ENCODE data around the gene CCDC51. TPM values are rescaled to one million over a fixed set of nuclear protein-coding genes. Genes with fewer than 3 reads are reported as not detected.

CCDC51 gene
- total and polyA plus RNA-seq, 2 of the 13 experiments (the other 11 are each of a cell fraction or from before 2014, with no cell fraction given) = 18.1 to 29.4 TPM

- TF ChIP-seq ZNF382 (CRISPR knock-in tag; IDR thresholded peaks at IDR 0.05; ENCODE audit: borderline replicate concordance) = no peak
- TF ChIP-seq ISX (CRISPR knock-in tag; conservative IDR thresholded peaks at IDR 0.05) = no peak
- no peak for TF ChIP-seq TBP (CRISPR knock-in tag; IDR thresholded peaks at IDR 0.05)
- TF ChIP-seq REST (IDR thresholded peaks at IDR 0.05; ENCODE audit: borderline replicate concordance in 1 of 2, low read depth in 1 of 2, low read length in 2 of 2) = no peak
- TF ChIP-seq NONO (IDR thresholded peaks at IDR 0.05) = no peak
- TF ChIP-seq NONO (CRISPR knock-in tag; conservative IDR thresholded peaks at IDR 0.05) = peak; percentile 67; the same call in 1 of the 2 replicates
- no peak for TF ChIP-seq MTA3 (CRISPR knock-in tag; IDR thresholded peaks at IDR 0.05)
- TF ChIP-seq ZNF362 (CRISPR knock-in tag; IDR thresholded peaks at IDR 0.05; ENCODE audit: borderline replicate concordance) = no peak
- TF ChIP-seq BRD4 (CRISPR knock-in tag; IDR thresholded peaks at IDR 0.05) = no peak
- no peak for TF ChIP-seq ZNF589 (CRISPR knock-in tag; conservative IDR thresholded peaks at IDR 0.05)
- TF ChIP-seq ZNF230 (CRISPR knock-in tag; IDR thresholded peaks at IDR 0.05) = peak; percentile 53; the same call in 1 of the 2 replicates
- no peak for TF ChIP-seq ZNF441 (CRISPR knock-in tag; IDR thresholded peaks at IDR 0.05; ENCODE audit: borderline replicate concordance)
- TF ChIP-seq ZNF710 (CRISPR knock-in tag; IDR thresholded peaks at IDR 0.05; ENCODE audit: borderline replicate concordance) = no peak
- no peak for TF ChIP-seq ZNF564 (CRISPR knock-in tag; IDR thresholded peaks at IDR 0.05)
- no peak for TF ChIP-seq ZNF276 (CRISPR knock-in tag; IDR thresholded peaks at IDR 0.05; ENCODE audit: low read depth)
- TF ChIP-seq ZSCAN31 (CRISPR knock-in tag; IDR thresholded peaks at IDR 0.05; ENCODE audit: low read depth) = no peak
- TF ChIP-seq FOXK2 (IDR thresholded peaks at IDR 0.05) = no peak
- TF ChIP-seq ZNF121 (CRISPR knock-in tag; IDR thresholded peaks at IDR 0.05) = peak; percentile 64; the same call in 1 of the 2 replicates
- TF ChIP-seq SIN3B (IDR thresholded peaks at IDR 0.05; ENCODE audit: low read length) = peak; percentile 25; the same call in 1 of the 2 replicates
- no peak for TF ChIP-seq SNAPC5 (CRISPR knock-in tag; IDR thresholded peaks at IDR 0.05; ENCODE audit: borderline replicate concordance)
- TF ChIP-seq SRY (CRISPR knock-in tag; IDR thresholded peaks at IDR 0.05) = no peak
- peak; percentile 71 for TF ChIP-seq YY1 (IDR thresholded peaks at IDR 0.05; ENCODE audit: insufficient read depth, insufficient replicate concordance, low read depth, low read length)
These were observed 4.0 kb downstream of the CCDC51 start (continued) for GRCh38 chr3:48435774-48436476.

All from HepG2 (cell line).